Panc1 (cell line): ENCODE data around the gene PPP1CA. TPM values are rescaled to one million over a fixed set of nuclear protein-coding genes. Genes with fewer than 3 reads are reported as not detected.

Experiments used
- ATAC-seq: fragments of 200-7000 bp; cut with Tn5 transposase; 2 replicates; pipeline ENCODE4 v1.9.1; 2020; ENCODE audit warnings: mild to moderate bottlenecking, moderate library complexity
- BruUV-seq: library from RNA; stranded (reverse); fragments of 400-500 nt; replicated peaks from 2 replicates; lab custom pipeline; 2021; lab: Mats Ljungman, UMichigan
- CTCF ChIA-PET: fragments of 300-600 bp; sonication (Branson Sonifier 250); formaldehyde crosslinking; loops from one replicate; lab custom pipeline; 2022; ENCODE audit warnings: antibody characterized with exemption; lab: Charles Lee
- POLR2A ChIA-PET: fragments of 300-600 bp; sonication (Branson Sonifier 250); formaldehyde crosslinking; loops from one replicate; lab custom pipeline; 2022; ENCODE audit warnings: antibody characterized with exemption; lab: Charles Lee
- DNase-seq: peaks from one replicate; pipeline ENCODE4 v3.0.0-alpha.2; 2010; ENCODE audit warnings: low read depth, low spot score
- H3K27ac ChIP-seq: 2 replicates; pipeline ENCODE4 v1.5.1; 2011; ENCODE audit warnings: mild to moderate bottlenecking, low read length, inconsistent platforms
- H3K27me3 ChIP-seq: fragments of 200-500 bp; sonication (Bioruptor generic); 2 replicates; pipeline ENCODE4 v1.6.0; 2014; ENCODE audit warnings: low read length, inconsistent platforms; ENCODE audit not compliant: control insufficient read depth, insufficient read depth
- H3K36me3 ChIP-seq: fragments of 200-500 bp; sonication (Bioruptor generic); 2 replicates; pipeline ENCODE4 v1.5.1; 2014; ENCODE audit warnings: inconsistent platforms, mild to moderate bottlenecking, low read length, moderate library complexity; ENCODE audit not compliant: control insufficient read depth, insufficient read depth
- H3K4me1 ChIP-seq: 2 replicates; pipeline ENCODE4 v1.5.1; 2011; ENCODE audit warnings: inconsistent platforms, mild to moderate bottlenecking, low read length, moderate library complexity; ENCODE audit not compliant: control insufficient read depth, insufficient read depth
- H3K4me3 ChIP-seq, 2 experiments: 2 replicates each; pipeline ENCODE4 v1.5.1; 2011 to 2012; ENCODE audit warnings: low read depth in 2 of 2, low read length in 2 of 2, mild to moderate bottlenecking in 2 of 2, inconsistent platforms in 1 of 2, moderate library complexity in 1 of 2
- H3K9me3 ChIP-seq: fragments of 200-500 bp; sonication (Bioruptor generic); 2 replicates; pipeline ENCODE4 v1.5.1; 2014; ENCODE audit warnings: low read depth, mild to moderate bottlenecking, inconsistent platforms, low read length, moderate library complexity; ENCODE audit not compliant: control insufficient read depth, insufficient read depth
- CTCF ChIP-seq: fragments of 450-650 bp; IDR thresholded peaks from 2 replicates; pipeline ENCODE4 v1.5.1; 2017; ENCODE audit warnings: mild to moderate bottlenecking
- POLR2AphosphoS5 ChIP-seq: IDR thresholded peaks from 2 replicates; pipeline ENCODE4 v1.6.1; 2012; ENCODE audit warnings: mild to moderate bottlenecking, low read depth, low read length, moderate library complexity
- REST ChIP-seq, 2 experiments: IDR thresholded peaks; 2 replicates each; pipeline ENCODE4 v1.6.1; 2011 to 2012; ENCODE audit warnings: low read depth in 2 of 2, control low read depth in 1 of 2, low read length in 1 of 2, mild to moderate bottlenecking in 1 of 2, moderate library complexity in 1 of 2; ENCODE audit not compliant: insufficient read depth in 1 of 2
- SIN3A ChIP-seq: IDR thresholded peaks from 2 replicates; pipeline ENCODE4 v1.6.1; 2012; ENCODE audit warnings: low read depth, mild to moderate bottlenecking, low read length, moderate library complexity, borderline replicate concordance; ENCODE audit not compliant: insufficient read depth
- TCF7L2 ChIP-seq: IDR thresholded peaks from 2 replicates; pipeline ENCODE4 v1.6.1; 2011; ENCODE audit warnings: mild to moderate bottlenecking, low read depth, low read length, inconsistent platforms
- in situ Hi-C: cut with HindIII; loops from 2 replicates; pipeline ENCODE4 v1.10.0; 2016; ENCODE audit warnings: low sequenced_read_pairs, low pct_unique_long_range_greater_than_20kb
- intact Hi-C: fragments of 100-400 bp; cut with micrococcal nuclease; formaldehyde crosslinking; loops from one replicate; pipeline ENCODE4 v1.10.0; 2022; ENCODE audit not compliant: unreplicated experiment
- total RNA-seq: library from RNA; stranded (reverse); gene quantifications from one replicate; pipeline ENCODE4 v1.2.1, GENCODE V29; 2021; ENCODE audit not compliant: unreplicated experiment

PPP1CA gene
- total RNA-seq, 1 experiment from 2014 or later, result 361 TPM

- CTCF ChIA-PET, result interaction anchor here (1.1 kb wide), 1 partner anchor 23 kb away, joined by 3 read pairs; no protein-coding TSS in a partner anchor
- POLR2A ChIA-PET, result interaction anchor here (0.7 to 1.1 kb wide), 2 partner anchors 23 to 719 kb away, joined by 5 to 6 read pairs; partner anchors contain the start of gene PPP1CA
- ATAC-seq (no peak), DNase-seq (no peak)
- no peaks in the 10 kb centered on the region for H3K9me3 ChIP-seq
- in situ Hi-C loops, result no loop called here
- H3K4me1 ChIP-seq, result peaks cover 14% of the 10 kb centered on the region
- H3K27ac ChIP-seq, result no peak overlapping the region
- intact Hi-C loops, result no loop called here
- H3K27me3 ChIP-seq, result no peaks in the 10 kb centered on the region
- H3K4me3 ChIP-seq, result no peak overlapping the region
- no TSS peak for BruUV-seq
- TF ChIP-seq POLR2AphosphoS5 (no peak), CTCF (no peak), REST (IDR thresholded peaks at IDR 0.05; ENCODE audit: insufficient read depth in 1 of 2, low read depth in 2 of 2, low read length in 1 of 2) (no peak), SIN3A (no peak), TCF7L2 (no peak)
- H3K36me3 ChIP-seq, result no peaks in the 10 kb centered on the region; the same call in 1 of the 2 replicates
Measured at GRCh38 chr11:67423891-67424613, 22.4 kb upstream of the PPP1CA start.

GRCh38 chr11:67423466-67423865, 21.8 kb upstream of the PPP1CA start:
- Histone ChIP-seq H3K27me3 (no peaks in the 10 kb centered on the region), H3K4me1 (peaks cover 20% of the 10 kb centered on the region), H3K9me3 (no peaks in the 10 kb centered on the region), H3K4me3 (no peak overlapping the region), H3K27ac (no peak overlapping the region), H3K36me3 (no peaks in the 10 kb centered on the region; the same call in 1 of the 2 replicates)
- no TSS peak for BruUV-seq
- intact Hi-C loops (no loop called here), in situ Hi-C loops (no loop called here)
- no peak for TF ChIP-seq CTCF
- no peak for DNase-seq
- POLR2A ChIA-PET, result no interaction called here
- no peak for ATAC-seq
- CTCF ChIA-PET, result no interaction called here
